Stimulated activated CD4-positive, alpha-beta T cell treated with anti-CD3 and anti-CD28 coated beads, Interleukin-1b, Interleukin-23, amount 100 ng/mL, for 24 hours (primary cell): ENCODE results near the gene CCDC187.
A peak's percentile ranks its signal among the peaks of the same experiment; 100 is the strongest.
"Not testable (repeated sequence)": the region's sequence is repeated elsewhere in the genome, so short reads cannot be mapped to it uniquely, and the experiment has no call there.

Experiments used
- DNase-seq, 4 experiments: peaks; one replicate each; pipeline ENCODE4 v3.0.0-alpha.2; 2020; ENCODE audit warnings: low read depth in 4 of 4, low spot score in 1 of 4

Gene CCDC187

DNA sequence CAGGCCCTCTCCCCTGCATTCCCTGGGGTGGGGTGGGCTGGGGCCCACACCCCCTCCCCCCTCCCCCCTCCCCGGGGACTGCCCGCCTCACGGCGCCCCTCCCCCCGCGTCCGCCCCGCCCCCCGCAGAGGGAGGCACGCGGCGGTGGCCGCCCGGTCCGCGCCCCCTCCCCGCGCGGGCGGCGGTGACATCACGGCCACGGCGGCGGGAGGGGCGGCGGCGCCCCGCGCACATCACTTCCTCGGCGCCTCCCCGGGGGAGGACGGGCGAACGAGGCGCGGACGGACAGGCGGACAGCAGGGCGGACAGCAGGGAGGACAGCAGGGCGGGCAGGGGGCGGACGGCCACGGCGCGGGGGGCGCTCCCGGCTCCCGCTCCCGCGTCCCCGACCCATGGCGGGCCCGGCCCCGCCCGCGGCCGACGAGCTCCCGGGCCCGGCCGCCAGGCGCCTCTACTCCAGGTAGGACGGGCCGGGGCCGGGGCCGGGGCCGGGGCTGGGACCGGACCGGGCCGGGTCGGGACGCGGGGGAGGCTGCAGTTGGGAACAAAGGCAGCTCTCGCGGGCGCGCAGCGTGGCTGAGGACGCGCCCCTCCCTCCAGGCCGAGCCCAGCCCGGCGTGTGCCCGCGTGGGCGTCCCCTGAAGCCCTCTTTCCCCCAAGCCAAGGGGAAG lies 23.5 kb upstream of the CCDC187 start, which contains the start of gene GPSM1:
TSS of gene GPSM1 (plus strand) at position 236 of the 671 bp plus-strand sequence. CDS start at position 393, 157 bp downstream.
- peak in 2 of 4 experiments; percentile 13 to 41 for DNase-seq

DNA sequence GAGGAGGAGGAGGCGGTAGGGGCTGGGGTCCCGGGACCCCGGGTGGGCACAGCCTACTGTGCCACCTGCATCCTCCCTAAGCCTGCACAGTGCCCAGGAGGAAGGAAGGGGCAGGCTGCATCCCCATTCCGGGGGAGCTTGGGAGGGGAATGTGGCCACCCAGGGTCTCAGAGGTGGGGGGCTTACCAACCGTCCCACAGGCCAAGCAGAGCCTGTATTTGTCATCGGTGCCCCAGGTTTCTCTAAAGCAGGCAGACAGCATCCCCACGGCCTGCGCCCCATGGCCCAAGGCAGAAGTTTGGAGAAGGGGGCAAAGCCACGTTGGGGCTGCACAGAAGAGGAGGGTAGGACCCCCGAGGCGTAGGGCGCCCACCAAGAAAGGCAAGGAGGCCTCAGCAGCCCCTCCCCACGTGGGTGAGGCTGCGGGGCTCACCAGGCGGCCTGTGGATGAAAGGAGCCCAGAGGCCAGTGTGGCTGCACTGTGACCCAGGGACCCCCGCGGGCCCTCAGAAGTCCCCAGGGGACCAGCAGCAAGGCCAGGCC lies 22.9 kb upstream of the CCDC187 start:
- DNase-seq, result no peak

DNA sequence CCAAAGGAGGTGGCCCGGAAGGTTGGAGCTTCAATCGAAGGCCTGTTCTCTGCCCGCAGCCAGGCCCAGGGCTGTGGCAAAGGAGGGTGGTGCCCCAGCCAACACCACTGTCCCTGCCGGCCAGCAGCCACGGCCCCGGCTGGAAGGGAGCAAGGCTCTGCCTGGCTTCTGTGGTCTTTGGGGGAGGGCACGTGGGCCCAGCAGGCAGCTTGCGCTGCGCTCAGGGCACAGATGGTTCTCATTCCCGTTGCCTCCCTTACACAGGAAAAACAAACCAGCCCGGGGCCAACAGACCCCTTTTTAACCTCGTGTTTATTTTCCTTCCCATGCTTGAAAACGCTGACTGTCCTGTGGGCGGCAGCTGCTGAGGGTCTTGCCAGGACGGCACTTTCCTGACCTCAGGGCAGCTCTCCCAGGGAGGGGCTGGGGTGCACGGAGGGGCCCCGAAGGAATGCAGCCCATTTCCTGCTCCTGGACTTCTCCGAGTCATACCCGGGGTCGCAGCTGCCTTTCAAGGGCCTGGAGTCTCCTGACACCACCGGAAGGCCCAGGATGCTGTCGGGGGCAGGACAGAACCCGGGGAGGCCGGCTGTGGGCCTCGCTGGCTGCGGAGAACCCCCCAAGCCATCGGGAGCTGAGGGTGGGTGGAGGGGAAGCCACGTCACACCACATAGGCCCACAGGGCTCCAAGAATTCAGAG lies 22.3 kb upstream of the CCDC187 start:
- DNase-seq, result no peak

DNA sequence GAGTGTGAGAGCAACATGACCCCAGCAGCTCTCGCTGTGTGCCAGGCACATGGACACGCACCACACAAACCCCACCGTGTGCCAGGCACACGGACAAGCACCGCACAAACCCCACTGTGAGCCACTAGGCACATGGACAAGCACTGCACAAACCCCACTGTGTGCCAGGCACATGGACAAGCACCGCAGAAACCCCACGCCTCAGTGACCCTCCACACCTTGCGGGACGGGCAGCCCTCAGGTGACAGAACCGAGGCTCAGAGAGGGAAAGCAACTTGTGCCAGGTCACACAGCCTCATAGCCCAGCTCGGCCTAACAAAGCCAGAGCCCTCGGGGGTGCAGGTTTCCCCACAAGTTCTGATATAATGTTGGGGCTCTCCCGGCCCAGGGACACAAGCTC lies 21.5 kb upstream of the CCDC187 start:
- DNase-seq, result no peak

DNA sequence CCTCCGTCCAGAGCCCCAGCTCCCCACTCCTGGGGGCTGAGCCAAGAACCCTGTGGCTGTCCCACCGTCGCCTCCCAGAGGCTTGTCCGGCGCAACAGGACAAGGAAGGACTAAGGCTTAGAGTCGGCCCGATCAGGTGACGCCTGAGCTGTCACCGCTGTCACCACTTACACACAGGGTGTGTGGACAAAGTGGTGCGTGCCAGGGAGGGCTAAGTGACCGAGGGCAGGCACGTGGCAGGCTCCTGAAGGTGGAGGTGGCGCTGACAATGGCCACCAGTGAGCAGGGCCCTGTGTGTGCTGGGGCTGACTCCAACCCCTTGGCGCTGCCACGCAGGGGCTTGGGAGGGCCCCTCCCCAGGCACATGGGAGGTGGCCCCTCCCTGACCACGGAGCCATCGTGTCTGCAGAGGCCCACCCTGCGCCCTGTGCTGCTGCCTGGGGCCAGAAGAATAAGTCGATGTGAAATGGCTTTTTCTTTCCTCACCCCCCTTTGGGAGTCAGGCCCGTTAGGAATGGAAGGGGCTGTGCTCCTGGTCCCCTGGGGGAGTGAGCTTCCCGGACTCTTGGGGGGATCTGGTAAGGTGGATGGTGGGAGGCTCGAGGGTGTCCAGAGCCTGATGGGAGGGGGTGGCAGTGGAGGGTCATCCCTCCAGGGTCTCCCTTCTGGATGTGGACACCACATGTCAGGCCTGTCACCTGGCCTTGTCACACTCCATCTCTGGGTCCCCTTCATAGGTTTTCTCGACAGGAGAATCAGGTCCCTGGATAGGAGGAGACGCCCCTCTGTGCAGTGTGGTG lies 20.8 kb upstream of the CCDC187 start:
- DNase-seq, result no peak

DNA sequence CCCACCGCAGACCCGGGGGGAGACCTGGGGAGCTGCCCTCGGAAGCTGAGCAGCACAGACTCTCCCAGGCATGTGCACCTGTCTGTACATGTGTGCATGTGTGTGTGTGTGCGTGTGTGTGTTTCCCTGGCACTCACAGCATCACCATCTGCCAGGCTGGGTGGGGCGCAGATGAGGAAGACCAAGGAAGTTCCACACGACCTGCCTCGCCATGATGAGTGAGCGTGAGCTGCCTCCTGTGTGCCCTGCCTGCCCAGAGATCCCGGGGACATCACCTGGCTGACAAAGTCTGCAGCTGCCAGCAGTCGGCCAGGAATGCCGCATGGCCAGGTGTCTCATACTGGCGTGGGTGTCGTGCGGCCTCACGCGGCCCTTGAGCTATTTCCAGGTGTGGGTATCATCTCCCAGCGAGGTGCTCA lies 19.5 kb upstream of the CCDC187 start:
- DNase-seq, result no peak

DNA sequence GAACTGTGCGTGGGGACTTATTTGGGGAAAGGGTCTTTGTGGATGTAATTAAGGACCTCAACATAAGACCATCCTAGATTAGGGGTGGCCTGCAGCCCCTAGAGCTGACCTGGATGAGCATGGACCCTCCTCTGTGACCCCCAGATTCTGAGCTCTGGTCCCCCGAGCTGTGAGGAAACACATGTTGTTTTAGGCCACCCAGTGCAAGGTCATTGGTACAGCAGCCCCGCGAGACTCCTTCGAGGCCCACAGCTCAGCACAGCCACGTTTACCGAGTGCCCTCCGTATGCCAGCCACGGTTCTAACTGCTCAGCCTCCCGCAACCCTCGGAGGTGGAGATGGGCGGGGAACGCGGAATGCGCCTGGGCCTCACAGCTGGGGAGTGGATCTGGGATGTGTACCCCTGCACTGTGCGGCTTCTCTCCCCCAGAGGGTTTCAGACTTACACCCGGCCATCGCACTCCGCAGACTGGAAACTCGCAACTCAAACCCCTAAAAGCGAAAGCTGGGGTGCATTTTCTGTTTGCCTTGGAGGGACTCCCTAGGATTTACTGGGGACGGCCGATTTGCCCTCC lies 18.9 kb upstream of the CCDC187 start:
- DNase-seq, result no peak

DNA sequence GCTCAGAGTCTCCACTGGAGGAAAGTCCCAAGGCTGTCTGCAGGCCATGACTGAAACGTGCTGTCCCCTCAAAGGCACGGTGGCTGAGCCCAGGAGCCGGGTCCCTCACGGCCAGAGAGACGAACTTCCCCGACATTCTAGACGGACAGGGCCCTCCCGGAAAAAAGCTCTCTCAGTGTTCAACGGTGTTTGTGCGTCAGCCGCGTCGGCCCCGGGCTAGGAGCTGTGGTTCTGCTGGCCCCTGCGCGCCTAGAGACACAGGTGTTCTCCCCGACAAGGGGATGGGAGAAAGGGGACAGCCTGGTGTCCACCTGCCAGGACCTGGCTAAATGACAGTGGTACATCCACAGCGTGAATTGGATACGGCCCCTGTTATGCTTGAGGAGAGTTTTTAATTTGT lies 17.7 kb upstream of the CCDC187 start:
- DNase-seq, result no peak

DNA sequence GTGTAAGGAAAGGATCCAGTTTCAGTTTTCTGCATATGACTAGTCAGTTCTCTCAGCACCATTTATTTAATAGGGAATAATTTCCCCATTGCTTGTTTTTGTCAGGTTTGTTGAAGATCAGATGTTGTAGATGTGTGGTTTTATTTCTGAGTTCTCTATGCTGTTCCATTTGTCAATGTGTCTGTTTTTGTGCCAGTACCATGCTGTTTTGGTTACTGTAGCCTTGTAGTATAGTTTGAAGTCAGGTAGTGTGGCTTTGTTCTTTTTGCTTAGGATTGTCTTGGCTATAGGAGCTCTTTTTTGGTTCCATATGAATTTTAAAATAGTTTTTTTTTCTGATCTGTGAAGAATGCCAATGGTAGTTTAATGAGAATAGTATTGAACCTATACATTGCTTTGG lies 17.1 kb upstream of the CCDC187 start:
- not testable (repeated sequence) for DNase-seq

DNA sequence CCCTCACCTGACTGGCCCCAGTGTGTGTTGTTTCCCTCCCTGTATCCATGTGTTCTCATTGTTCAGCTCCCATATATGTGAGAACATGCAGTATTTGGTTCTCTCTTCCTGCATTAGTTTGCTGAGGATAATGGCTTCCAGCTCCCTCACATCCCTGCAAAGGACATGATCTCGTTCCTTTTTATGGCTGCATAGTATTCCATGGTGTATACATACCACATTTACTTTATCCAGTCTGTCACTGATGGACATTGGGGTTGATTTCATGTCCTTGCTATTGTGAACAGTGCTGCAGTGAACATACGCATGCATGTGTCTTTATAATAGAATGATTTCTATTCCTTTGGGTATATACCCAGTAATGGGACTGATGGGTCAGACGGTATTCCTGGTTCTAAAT lies 16.1 kb upstream of the CCDC187 start:
- DNase-seq, result not testable (repeated sequence)

DNA sequence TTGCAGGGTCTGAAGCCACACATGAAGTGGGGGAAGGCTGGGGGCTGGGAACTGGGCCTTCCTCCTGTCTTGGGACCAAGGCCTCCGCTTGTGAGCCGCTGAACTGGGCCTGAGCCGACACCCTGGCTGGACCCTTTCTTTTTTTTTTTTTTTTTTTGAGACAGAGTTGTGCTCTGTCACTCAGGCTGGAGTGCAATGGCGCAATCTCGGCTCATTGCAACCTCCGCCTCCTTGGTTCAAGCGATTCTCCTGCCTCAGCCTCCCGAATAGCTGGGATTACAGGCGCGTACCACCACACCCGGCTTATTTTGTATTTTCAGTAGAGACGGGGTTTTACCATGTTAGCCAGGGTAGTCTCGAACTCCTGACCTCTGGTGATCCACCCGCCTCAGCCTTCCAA lies 15.3 kb upstream of the CCDC187 start:
- DNase-seq, result not testable (repeated sequence)

DNA sequence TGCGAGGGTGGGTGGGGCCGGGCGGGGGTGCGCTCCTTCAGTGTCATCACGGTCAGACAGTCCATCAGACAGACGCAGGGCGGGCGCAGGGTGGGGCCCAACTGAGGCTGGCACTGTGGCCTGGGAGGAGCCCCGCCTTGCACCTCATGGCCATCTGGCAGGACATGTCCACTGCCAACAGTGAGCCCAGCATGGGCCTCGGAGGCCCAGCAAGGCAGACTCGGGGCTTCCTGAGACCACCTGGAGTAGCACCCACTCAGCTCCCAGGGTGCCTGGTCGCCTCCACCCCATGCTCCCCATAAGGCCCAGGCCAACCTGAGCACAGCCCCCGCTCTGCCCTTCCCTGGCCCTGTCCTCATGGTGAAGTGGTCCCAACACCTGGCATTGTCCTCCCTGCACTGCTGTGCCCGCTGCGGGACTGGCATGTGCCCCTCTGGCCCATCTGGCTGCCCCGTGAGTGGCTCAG lies 14.9 kb upstream of the CCDC187 start:
- DNase-seq, result no peak

DNA sequence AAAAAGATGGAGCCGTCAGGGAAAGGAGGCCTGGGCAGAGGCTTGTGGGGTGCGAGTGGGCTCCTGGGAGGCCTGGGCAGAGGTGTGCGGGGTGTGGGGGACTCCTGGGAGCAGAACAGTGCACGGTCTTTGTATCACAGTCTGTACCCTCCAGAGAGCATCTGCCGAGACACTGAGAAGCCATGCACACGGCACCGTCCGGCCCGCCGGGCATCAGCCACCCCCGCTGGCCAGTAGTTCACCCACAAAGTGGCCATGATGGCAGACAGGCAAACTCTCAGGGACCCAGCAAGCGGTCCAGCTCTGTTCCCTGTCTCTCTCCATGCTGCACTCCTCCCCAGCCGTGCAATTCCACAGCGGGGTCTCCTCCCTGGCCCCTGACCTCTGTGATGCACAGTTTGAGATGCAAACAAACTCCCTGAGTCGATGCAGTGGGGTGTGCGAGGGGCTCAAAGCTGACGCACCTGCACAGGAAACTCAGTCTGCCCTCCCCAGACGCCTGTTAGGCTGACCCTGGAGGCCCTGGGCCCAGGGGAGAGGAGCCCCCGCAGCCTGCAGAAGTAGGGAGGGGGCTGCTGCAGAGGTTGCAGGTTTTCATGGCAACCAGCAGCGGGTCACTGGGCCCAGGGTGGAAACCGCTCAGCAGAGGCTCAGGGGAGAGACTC lies 14.3 kb upstream of the CCDC187 start:
- no peak for DNase-seq

DNA sequence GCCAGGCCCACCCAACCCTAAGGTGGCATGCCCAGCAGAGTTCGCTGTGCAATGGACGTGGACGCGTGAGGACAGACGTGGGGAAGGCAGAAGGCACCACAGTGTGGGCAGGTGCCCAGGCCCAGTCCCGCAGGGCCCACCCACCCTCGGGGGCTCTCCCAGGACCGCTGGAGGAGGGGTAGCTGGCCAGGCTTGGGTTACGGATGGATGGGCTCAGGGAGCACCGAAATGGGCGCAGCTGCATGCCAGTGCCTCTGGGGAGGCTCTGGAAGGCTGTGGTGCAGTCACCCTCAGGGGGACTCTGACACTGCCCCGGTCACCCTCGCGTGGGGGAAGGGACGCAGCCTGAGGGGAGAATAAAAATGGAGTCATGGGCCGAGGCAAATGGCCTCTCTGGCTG lies 13.8 kb upstream of the CCDC187 start:
- DNase-seq, result no peak

DNA sequence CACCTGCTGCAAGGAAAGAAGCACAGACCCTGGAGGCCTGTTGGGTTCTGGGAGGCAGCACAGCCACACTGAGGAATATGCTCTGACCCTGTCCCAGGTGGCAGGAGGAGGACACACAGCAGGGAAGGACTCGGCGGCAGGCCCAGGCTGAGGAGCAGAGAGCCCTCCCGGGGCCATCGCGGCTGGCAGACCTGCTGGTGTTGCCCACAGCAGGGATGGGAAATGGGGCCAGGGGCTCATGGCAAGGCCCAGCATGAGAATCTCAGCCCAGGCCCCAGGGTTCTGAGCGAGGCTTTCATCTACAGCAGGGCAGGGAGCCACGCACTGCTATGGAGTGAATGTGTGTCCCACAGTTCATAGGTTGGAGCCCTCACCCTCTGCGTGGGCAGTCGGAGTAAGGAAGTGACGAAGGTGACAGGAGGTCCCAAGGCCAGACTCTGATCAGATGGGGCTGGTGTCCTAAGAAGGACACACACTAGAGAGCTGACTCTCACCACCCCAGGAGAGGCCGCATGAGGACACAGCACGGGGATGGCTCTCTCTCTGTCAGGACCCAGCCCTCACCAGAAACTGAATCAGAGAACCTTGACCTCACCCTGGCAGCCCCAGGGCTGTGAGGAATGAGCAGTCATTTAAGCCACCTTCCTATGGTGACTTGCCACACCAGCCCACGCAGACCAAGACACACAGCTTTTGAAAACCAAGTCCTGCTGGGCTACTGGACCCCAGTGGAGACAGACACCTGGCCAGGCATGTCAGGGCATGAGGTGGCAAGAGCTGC lies 13.2 kb upstream of the CCDC187 start:
- no peak for DNase-seq

DNA sequence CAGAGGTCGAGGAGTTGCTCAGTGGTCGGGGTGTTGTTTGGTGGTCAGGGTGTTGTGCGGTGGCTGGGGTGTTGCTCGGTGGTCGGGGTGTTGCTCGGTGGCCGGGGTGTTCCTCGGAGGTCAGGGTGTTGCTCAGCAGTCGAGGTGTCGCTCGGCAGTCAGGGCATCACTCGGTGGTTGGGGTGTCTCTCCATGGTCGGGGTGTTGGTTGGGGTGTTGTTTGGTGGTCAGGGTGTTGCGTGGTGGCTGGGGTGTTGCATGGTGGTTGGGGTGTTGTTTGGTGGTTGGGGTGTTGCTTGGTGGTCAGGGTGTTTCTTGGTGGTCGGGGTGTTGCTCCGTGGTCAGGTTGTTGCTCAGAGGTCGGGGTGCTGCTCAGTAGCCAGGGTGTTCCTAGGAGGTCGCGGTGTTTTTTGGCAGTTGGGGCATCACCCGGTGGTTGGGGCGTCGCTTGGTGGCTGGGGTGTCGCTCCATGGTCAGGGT lies 12.4 kb upstream of the CCDC187 start:
- DNase-seq, result no peak

DNA sequence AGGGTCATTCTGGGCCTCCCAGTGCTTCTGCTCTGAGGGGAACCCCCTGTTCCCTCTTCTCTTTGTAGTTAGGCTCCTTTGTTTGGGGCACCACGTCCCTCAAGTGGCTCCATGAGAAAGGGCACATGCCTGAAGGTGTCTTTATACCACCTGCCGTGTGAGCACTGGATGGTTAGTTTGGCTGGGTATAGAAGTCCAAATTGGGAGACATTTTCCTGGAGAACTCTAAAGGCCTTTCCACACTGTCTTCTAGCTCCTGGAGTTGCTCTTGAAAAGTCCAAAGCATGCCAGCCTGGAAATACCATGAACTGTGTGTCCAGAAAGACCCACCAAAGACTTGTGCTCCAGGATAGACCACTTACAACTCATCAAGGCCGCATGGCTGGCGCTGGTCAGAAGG lies 11.1 kb upstream of the CCDC187 start:
- no peak for DNase-seq

DNA sequence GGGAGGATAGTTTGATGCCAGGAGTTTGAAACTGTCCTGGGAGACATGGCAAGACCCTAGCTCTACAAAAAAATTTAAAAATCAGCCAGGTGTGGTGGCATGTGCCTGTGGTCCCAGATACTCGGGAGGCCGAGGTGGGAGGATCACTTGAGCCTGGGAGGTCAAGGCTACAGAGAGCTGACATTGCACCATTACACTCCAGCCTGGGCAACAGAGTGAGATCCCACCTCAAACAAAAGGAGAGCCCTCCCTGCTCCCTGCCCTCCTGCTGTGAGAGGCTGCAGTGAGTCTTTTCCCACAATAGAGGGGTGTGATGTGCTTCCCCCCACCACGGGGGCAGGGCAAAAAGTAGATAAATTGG lies 10.1 kb upstream of the CCDC187 start:
- DNase-seq, result no peak

DNA sequence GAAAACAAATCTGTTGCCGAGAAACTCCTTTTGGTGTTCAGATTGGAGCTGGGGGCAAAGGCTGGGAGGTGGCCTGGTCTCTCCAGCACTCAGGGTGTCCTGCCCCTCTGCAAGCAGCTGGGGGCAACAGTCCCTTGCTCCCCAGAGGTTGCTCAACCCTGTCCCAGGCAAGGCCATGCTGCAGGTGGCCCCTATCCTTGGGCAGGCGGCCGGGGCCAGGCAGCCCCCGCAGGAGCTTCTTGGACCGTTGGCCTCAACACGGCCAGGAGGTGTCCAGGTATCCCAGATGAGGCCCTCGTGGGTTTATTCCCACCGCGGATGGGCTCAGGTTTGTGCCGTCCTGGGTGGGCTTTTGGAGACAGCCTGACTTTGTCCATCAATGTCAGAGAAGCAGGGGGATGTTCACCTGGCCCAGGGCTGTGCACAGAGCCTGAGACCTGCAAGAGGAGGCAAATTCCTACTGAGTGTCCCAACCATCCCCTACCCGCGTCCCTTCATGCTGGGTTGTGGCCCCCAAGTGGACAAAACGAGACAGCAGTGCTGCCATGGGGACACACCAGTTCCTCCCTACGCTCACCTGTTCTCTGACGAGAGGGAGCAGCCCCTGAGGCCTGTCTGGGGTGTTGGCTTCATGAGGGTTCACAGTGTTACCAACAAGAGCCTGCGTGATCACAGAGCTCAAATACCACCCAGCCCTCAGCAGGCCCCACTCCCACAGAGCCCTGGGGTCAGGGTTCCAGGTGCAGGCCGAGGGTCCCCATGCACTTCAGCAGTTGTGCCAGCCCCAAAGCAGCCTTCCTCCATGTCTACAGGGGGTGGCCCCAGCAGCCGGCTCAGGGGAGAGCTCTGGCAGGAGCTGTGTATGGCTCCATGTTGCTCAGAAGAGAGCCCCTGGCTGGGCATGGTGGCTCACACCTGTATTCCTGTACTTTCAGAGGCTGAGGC lies 9.5 kb upstream of the CCDC187 start:
- DNase-seq, result no peak
